Activated naive CD8-positive, alpha-beta T cell treated with anti-CD3 and anti-CD28 coated beads for 36 hours (primary cell): ENCODE measurements around the gene IL3. TPM values are rescaled to one million over a fixed set of nuclear protein-coding genes. Genes with fewer than 3 reads are reported as not detected.

Experiments
- DNase-seq: peaks from one replicate; pipeline ENCODE4 v3.0.0; 2021
- H3K27ac Mint-ChIP-seq: one replicate; pipeline ENCODE4 v1.8.0; 2022; ENCODE audit warnings: mild to moderate bottlenecking, moderate library complexity, mixed read lengths
- H3K27me3 Mint-ChIP-seq: one replicate; pipeline ENCODE4 v1.8.0; 2022; ENCODE audit warnings: mild to moderate bottlenecking, mixed read lengths
- H3K36me3 Mint-ChIP-seq: one replicate; pipeline ENCODE4 v1.8.0; 2021; ENCODE audit warnings: mild to moderate bottlenecking, mixed read lengths
- H3K4me1 Mint-ChIP-seq: one replicate; pipeline ENCODE4 v1.8.0; 2021; ENCODE audit warnings: mixed read lengths
- H3K4me3 Mint-ChIP-seq: one replicate; pipeline ENCODE4 v1.8.0; 2022; ENCODE audit warnings: mild to moderate bottlenecking, moderate library complexity, mixed read lengths
- H3K9me3 Mint-ChIP-seq: one replicate; pipeline ENCODE4 v1.8.0; 2022; ENCODE audit warnings: mixed read lengths
- total RNA-seq, 2 experiments: library from RNA; stranded (reverse); gene quantifications; one replicate each; pipeline ENCODE4 v1.2.3, GENCODE V29; 2021

The IL3 gene
- total RNA-seq, 2 experiments from 2014 or later: 0.20 to 0.49 TPM

DNA sequence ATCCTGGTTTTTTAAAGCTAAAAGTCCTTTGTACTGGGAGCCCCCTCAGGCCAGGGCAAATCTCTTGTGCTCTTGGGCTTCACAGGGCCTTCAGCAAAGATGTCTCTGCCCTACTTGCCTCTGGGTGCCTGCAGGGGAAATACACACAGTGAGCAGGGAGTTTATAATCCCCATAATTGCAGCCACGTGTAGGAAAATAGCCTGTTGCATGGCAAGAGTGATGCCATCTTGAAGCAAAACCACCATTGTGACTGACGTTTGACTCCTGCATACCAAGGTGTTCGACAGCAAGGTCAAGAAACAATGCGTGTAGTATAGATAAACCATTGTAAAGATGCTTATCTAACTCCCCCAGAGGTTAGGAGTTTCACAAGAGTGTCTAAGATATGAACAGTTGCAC, 11.4 kb upstream of the IL3 start:
- Mint-ChIP-seq H3K4me1 (no peaks in the 10 kb centered on the region), H3K4me3 (no peak overlapping the region), H3K27ac (no peak overlapping the region), H3K9me3 (peaks cover 2% of the 10 kb centered on the region), H3K27me3 (peaks cover 11% of the 10 kb centered on the region), H3K36me3 (no peaks in the 10 kb centered on the region)
- DNase-seq: no peak

DNA sequence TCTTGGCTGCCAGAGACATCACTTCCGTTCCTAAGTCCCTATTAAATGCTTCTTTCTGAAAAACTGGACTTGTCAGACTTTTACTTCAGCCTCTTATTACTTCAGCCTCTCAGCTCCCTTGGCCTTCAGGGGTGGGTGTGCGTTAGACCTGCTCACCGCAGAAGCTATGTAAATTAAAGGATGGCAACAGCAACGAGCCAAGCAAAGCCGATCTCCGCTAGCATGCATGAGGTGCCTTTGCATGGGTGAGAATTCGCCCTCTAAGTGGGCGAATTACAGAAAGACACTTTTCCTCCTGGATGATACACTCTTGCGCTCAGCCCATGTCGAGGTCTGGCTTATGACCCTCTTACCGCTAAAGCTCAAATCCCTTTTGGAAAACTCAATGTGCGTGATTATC, 10.9 kb upstream of the IL3 start:
- DNase-seq: no peak

GRCh38 chr5:132050136-132050535, 10.3 kb upstream of the IL3 start:
- H3K4me1 Mint-ChIP-seq: no peaks in the 10 kb centered on the region
- H3K9me3 Mint-ChIP-seq: no peaks in the 10 kb centered on the region
- no peak overlapping the region for H3K27ac Mint-ChIP-seq
- no peak overlapping the region for H3K4me3 Mint-ChIP-seq
- no peaks in the 10 kb centered on the region for H3K36me3 Mint-ChIP-seq
- peaks cover 2% of the 10 kb centered on the region for H3K27me3 Mint-ChIP-seq
- DNase-seq: no peak

More for the DNA sequence above, 10.9 kb upstream of the IL3 start:
- H3K4me1 Mint-ChIP-seq: no peaks in the 10 kb centered on the region
- no peaks in the 10 kb centered on the region for H3K9me3 Mint-ChIP-seq
- H3K36me3 Mint-ChIP-seq: no peaks in the 10 kb centered on the region
- peaks cover 8% of the 10 kb centered on the region for H3K27me3 Mint-ChIP-seq
- no peak overlapping the region for H3K4me3 Mint-ChIP-seq
- no peak overlapping the region for H3K27ac Mint-ChIP-seq

DNA sequence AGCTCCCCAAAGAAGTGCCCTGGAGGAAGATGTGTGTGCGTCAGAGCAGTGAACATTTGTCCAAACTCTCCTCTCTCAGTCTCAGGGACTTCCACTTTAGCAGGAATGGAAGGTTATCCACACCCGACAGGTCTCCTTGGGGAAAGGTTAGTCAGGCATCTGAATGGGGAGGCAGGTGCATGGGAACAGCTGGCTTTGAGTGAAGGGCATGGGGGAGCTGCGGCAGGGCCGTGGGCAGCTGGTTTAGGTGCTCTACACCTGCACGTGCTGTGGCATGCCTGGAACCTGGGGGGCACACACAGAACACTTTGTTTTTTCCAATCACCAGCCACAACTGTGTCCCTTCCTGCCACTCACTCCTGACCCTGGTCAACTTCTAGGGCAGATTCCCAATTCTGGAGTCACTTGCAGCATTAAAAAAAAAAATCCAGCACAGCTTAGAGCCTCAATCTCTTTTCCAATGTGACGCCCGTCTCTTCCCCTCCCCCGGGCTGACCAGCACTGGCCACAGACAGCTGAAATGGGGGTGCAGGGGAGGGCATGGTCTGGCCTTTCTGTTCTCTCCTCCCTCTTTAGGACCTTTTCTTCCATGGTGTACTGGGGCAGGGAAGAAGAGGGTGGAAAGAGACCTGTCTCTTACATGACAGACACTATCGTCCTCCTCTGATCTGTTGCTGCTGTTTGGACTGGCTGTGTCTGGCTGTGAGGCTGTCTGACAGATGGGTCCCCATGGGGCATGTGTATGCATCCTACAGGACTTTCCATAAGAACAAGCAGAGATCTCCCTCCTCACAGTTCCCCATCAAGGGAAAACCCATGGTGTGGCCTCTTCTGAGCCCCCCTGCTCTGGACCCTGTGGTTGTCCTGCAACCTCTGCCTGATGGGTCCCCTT, 9.5 kb upstream of the IL3 start:
- Mint-ChIP-seq H3K27ac (no peak overlapping the region), H3K36me3 (no peaks in the 10 kb centered on the region), H3K4me1 (no peaks in the 10 kb centered on the region), H3K27me3 (no peaks in the 10 kb centered on the region), H3K4me3 (no peak overlapping the region), H3K9me3 (no peaks in the 10 kb centered on the region)
- no peak for DNase-seq

GRCh38 chr5:132052520-132052919, 7.9 kb upstream of the IL3 start:
- H3K9me3 Mint-ChIP-seq: peaks cover 1% of the 10 kb centered on the region
- H3K36me3 Mint-ChIP-seq: no peaks in the 10 kb centered on the region
- no peak overlapping the region for H3K4me3 Mint-ChIP-seq
- no peak overlapping the region for H3K27ac Mint-ChIP-seq
- no peak for DNase-seq
- H3K4me1 Mint-ChIP-seq: peaks cover 7% of the 10 kb centered on the region
- H3K27me3 Mint-ChIP-seq: no peaks in the 10 kb centered on the region

- no peak overlapping the region for H3K4me3 Mint-ChIP-seq
- H3K27ac Mint-ChIP-seq: no peak overlapping the region
- no peaks in the 10 kb centered on the region for H3K27me3 Mint-ChIP-seq
- no peak for DNase-seq
- H3K9me3 Mint-ChIP-seq: peaks cover 1% of the 10 kb centered on the region
- H3K4me1 Mint-ChIP-seq: peaks cover 10% of the 10 kb centered on the region
- H3K36me3 Mint-ChIP-seq: no peaks in the 10 kb centered on the region
Observed at GRCh38 chr5:132053483-132053882, 7.0 kb upstream of the IL3 start.

- no peaks in the 10 kb centered on the region for H3K36me3 Mint-ChIP-seq
- DNase-seq: no peak
- H3K4me3 Mint-ChIP-seq: no peak overlapping the region
- H3K27me3 Mint-ChIP-seq: no peaks in the 10 kb centered on the region
- H3K9me3 Mint-ChIP-seq: peaks cover 1% of the 10 kb centered on the region
- H3K4me1 Mint-ChIP-seq: peaks cover 10% of the 10 kb centered on the region
- H3K27ac Mint-ChIP-seq: no peak overlapping the region
Observed at GRCh38 chr5:132054031-132054696, 6.3 kb upstream of the IL3 start.

GRCh38 chr5:132054697-132055440, 5.6 kb upstream of the IL3 start:
- no peak for DNase-seq
- Mint-ChIP-seq H3K9me3 (peaks cover 1% of the 10 kb centered on the region), H3K4me1 (peaks cover 10% of the 10 kb centered on the region), H3K27me3 (no peaks in the 10 kb centered on the region), H3K4me3 (no peak overlapping the region), H3K27ac (no peak overlapping the region), H3K36me3 (no peaks in the 10 kb centered on the region)

GRCh38 chr5:132055441-132055807, 5.0 kb upstream of the IL3 start:
- H3K36me3 Mint-ChIP-seq: no peaks in the 10 kb centered on the region
- peaks cover 1% of the 10 kb centered on the region for H3K9me3 Mint-ChIP-seq
- peaks cover 10% of the 10 kb centered on the region for H3K4me1 Mint-ChIP-seq
- no peaks in the 10 kb centered on the region for H3K27me3 Mint-ChIP-seq
- H3K4me3 Mint-ChIP-seq: no peak overlapping the region
- DNase-seq: no peak
- no peak overlapping the region for H3K27ac Mint-ChIP-seq

DNA sequence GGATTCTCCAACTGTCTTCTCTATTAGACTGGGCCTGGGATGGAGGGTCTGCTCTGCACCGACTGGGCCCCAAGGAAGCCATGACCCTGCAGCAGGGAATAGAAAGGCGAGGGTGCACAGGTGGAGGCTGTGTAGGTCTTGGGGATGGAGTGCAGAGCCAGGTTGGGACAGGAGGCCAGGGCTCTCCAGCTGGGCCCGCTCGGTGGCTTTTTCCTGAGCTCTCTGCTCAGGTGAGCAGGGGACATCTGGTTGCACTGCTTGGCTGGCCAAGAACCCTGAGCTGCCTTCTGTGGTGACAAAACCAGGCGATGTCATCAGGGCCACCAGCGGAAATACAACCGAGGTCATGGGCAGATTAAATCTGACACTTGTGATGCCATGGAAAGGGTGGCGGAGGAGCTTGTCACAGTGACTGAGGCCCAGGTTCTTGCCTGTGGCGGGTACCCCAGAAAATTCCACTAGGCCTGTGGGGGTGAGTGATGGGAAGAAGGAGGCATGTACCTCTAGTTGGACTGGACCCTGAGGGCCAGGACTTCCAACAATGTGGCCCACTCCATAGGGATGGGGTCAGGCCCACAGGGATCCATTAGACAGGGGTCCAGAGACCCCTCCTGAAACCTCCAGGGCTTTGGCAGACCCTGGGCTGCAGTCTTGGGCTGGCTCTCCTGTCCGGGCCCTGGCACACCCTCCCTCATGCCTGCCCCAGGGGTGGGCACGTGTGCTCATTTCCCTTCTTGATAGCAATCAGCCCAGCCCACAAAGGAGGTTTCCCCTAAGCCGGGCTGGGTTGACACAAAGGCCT, 4.4 kb upstream of the IL3 start:
- no peak overlapping the region for H3K4me3 Mint-ChIP-seq

DNA sequence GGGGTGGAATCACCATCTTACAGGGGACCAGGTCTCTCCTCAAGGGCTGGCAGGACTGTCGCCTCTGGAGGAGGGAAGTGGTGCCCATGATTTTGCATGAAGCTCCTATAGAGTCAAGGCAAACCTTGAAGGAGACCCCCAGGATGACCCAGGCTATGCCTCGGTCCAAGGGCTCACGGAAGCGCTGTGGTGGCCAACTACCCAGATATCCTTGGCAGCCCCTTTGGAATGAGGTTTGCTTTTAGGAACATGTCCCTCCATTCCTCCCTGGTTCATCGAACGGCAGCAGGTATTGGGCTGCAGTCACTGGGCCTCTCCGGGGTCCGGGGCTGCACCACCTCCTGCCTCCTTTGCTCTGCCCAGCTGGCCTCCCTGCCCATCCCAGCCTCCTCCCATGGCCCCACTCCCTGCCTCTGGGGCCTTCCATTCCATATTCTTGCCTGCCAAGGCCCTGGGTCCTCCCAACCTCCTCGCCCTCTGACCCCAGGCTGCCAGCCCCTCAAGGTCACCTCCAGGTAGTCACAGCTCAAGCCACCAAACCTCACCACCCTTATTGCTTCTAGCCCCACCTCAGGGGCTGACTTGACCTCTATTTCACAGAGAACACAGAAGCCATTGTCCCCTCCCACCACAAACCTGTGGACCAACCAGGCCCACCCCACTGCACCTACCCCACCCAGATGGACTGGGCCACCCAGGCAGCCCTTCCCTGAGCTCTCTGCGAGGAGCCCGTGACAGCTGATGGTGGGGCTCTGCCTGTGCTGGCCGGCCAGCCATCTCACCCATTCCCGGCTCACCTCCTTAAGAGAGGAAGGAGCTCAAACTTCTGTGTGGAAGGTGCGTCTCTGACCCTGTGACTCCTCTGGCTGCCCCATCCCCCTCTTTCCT, 3.6 kb upstream of the IL3 start:
- peaks cover 1% of the 10 kb centered on the region for H3K9me3 Mint-ChIP-seq
- no peak overlapping the region for H3K4me3 Mint-ChIP-seq
- H3K36me3 Mint-ChIP-seq: no peaks in the 10 kb centered on the region
- DNase-seq: no peak
- no peak overlapping the region for H3K27ac Mint-ChIP-seq
- H3K27me3 Mint-ChIP-seq: no peaks in the 10 kb centered on the region
- H3K4me1 Mint-ChIP-seq: peaks cover 14% of the 10 kb centered on the region

More for the DNA sequence above, 4.4 kb upstream of the IL3 start:
- DNase-seq: no peak
- H3K36me3 Mint-ChIP-seq: no peaks in the 10 kb centered on the region
- no peaks in the 10 kb centered on the region for H3K27me3 Mint-ChIP-seq
- H3K4me1 Mint-ChIP-seq: peaks cover 10% of the 10 kb centered on the region
- peaks cover 1% of the 10 kb centered on the region for H3K9me3 Mint-ChIP-seq
- no peak overlapping the region for H3K27ac Mint-ChIP-seq

DNA sequence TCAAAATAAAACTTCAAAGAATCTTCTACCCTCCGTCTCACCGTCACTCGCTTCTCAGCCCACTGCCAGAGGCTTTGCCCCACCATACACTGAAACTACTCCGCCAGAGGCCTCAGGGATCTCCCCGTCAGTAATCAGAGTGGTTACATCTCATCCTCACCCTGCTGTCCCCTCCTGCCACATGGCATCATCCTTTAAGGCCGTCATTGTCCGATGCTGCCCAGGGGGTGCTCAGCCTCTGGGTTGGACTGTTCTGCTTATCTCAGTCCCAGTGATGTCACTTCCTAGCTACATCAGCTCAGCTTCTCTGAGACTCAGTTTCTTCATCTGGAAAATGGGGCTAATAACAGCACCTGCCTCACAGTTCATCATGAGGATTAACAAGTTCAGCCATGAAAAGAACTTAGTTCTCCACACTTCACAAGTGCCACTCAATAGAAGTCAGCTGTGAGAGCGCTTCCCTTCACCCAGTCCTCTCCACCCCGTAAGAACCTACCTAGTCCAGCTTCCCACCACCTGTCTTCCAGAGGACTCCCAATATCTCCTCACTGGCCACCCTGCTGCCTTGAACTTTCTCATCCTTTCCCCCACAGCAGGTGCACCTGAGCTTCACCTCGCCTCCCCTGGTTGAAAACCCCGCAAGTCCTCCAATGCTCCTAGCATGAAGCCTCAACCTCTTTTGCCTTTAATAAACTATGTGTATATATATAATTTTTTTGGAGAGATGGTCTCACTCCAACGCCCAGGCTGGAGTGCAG, 2.8 kb upstream of the IL3 start:
- Mint-ChIP-seq H3K9me3 (peaks cover 1% of the 10 kb centered on the region), H3K27me3 (no peaks in the 10 kb centered on the region), H3K36me3 (no peaks in the 10 kb centered on the region), H3K4me3 (no peak overlapping the region), H3K27ac (peak overlapping the region; percentile 74), H3K4me1 (peaks cover 14% of the 10 kb centered on the region)
- DNase-seq: no peak

DNA sequence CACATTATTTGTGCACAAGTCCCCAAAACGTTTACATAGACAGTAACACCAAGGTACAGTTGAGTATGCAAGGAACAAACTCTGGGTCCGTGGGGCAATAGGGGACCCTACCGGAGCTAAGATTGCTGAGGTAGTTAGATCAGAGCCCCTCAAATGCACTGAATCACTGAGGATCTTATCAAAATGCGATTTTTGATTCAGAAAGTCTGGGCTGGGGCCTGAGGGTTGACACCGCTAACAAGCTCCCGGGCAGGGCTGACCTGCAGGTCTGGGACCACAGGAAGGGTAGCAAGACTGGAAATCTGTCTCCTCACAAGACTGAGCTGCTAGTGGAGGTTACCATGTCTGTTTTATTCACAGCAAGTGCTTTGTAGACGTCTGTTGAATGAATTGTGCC, 1.8 kb upstream of the IL3 start:
- no peak for DNase-seq
- H3K27me3 Mint-ChIP-seq: no peaks in the 10 kb centered on the region
- no peak overlapping the region for H3K4me3 Mint-ChIP-seq
- no peak overlapping the region for H3K27ac Mint-ChIP-seq
- no peaks in the 10 kb centered on the region for H3K36me3 Mint-ChIP-seq
- peaks cover 1% of the 10 kb centered on the region for H3K9me3 Mint-ChIP-seq
- H3K4me1 Mint-ChIP-seq: peaks cover 20% of the 10 kb centered on the region
